H9 (cell line): ENCODE data around the gene PIK3C3. TPM values are rescaled to one million over a fixed set of nuclear protein-coding genes. Genes with fewer than 3 reads are reported as not detected.

Source experiments
- DNase-seq: peaks from one replicate; pipeline ENCODE4 v3.0.0-alpha.2; 2017
- H2AFZ ChIP-seq: one replicate; pipeline ENCODE4 v1.6.1; 2013; ENCODE audit warnings: mild to moderate bottlenecking, low read length, control low read depth, moderate library complexity
- H2AK5ac ChIP-seq: 2 replicates; pipeline ENCODE4 v1.6.1; 2013; ENCODE audit warnings: low read length, control low read depth, mixed read lengths; ENCODE audit not compliant: insufficient read length
- H2BK120ac ChIP-seq: one replicate; pipeline ENCODE4 v1.6.1; 2013; ENCODE audit warnings: low read depth, mild to moderate bottlenecking, low read length, control low read depth, inconsistent platforms; ENCODE audit not compliant: poor library complexity, severe bottlenecking
- H2BK12ac ChIP-seq: 2 replicates; pipeline ENCODE4 v1.6.1; 2013; ENCODE audit warnings: low read length, control low read depth, mixed read lengths, low read depth; ENCODE audit not compliant: insufficient read length
- H2BK15ac ChIP-seq: 2 replicates; pipeline ENCODE4 v1.6.1; 2013; ENCODE audit warnings: low read depth, low read length, control low read depth
- H2BK20ac ChIP-seq: one replicate; pipeline ENCODE4 v1.6.1; 2013; ENCODE audit warnings: low read depth, mild to moderate bottlenecking, low read length, control low read depth, inconsistent platforms; ENCODE audit not compliant: poor library complexity, severe bottlenecking
- H2BK5ac ChIP-seq: 2 replicates; pipeline ENCODE4 v1.6.1; 2013; ENCODE audit warnings: low read length, control low read depth, mixed read lengths; ENCODE audit not compliant: insufficient read length
- H3K14ac ChIP-seq: 2 replicates; pipeline ENCODE4 v1.6.1; 2013; ENCODE audit warnings: low read length, control low read depth; ENCODE audit not compliant: insufficient read depth
- H3K18ac ChIP-seq: 2 replicates; pipeline ENCODE4 v1.6.1; 2013; ENCODE audit warnings: low read depth, mild to moderate bottlenecking, mixed read lengths, low read length, control low read depth; ENCODE audit not compliant: insufficient read length
- H3K23ac ChIP-seq: 2 replicates; pipeline ENCODE4 v1.6.1; 2013; ENCODE audit warnings: low read length, control low read depth, mixed read lengths, low read depth; ENCODE audit not compliant: insufficient read length
- H3K23me2 ChIP-seq: 2 replicates; pipeline ENCODE4 v1.6.1; 2013; ENCODE audit warnings: low read depth, mild to moderate bottlenecking, mixed read lengths, low read length, control low read depth; ENCODE audit not compliant: insufficient read length, poor library complexity, severe bottlenecking
- H3K27ac ChIP-seq: 2 replicates; pipeline ENCODE4 v1.5.1; 2013; ENCODE audit warnings: low read length, control low read depth, mixed read lengths, low read depth; ENCODE audit not compliant: insufficient read length
- H3K27me3 ChIP-seq: 2 replicates; pipeline ENCODE4 v1.6.1; 2013; ENCODE audit warnings: low read length, control low read depth, inconsistent platforms; ENCODE audit not compliant: insufficient read depth
- H3K4ac ChIP-seq: 2 replicates; pipeline ENCODE4 v1.6.1; 2013; ENCODE audit warnings: low read depth, mild to moderate bottlenecking, control low read depth, inconsistent platforms, low read length, moderate library complexity
- H3K4me1 ChIP-seq: 2 replicates; pipeline ENCODE4 v1.6.1; 2013; ENCODE audit warnings: low read length, control low read depth, inconsistent platforms; ENCODE audit not compliant: insufficient read depth
- H3K4me2 ChIP-seq: 2 replicates; pipeline ENCODE4 v1.6.1; 2013; ENCODE audit warnings: low read length, control low read depth, mixed read lengths; ENCODE audit not compliant: insufficient read length, insufficient read depth
- H3K56ac ChIP-seq: 2 replicates; pipeline ENCODE4 v1.6.1; 2013; ENCODE audit warnings: low read depth, mild to moderate bottlenecking, mixed read lengths, low read length, control low read depth; ENCODE audit not compliant: insufficient read length
- H3K79me1 ChIP-seq: 2 replicates; pipeline ENCODE4 v1.6.1; 2013; ENCODE audit warnings: low read depth, mild to moderate bottlenecking, moderate library complexity, low read length, control low read depth, inconsistent platforms; ENCODE audit not compliant: insufficient read depth, poor library complexity, severe bottlenecking
- H3K79me2 ChIP-seq: 2 replicates; pipeline ENCODE4 v1.6.1; 2013; ENCODE audit warnings: low read length, control low read depth, inconsistent platforms; ENCODE audit not compliant: insufficient read depth
- H3K9ac ChIP-seq: 2 replicates; pipeline ENCODE4 v1.6.1; 2013; ENCODE audit warnings: low read length, control low read depth, mixed read lengths; ENCODE audit not compliant: insufficient read length; ENCODE audit errors: extremely low read depth
- H3K9me3 ChIP-seq: one replicate; pipeline ENCODE4 v1.6.1; 2013; ENCODE audit warnings: low read depth, low read length, inconsistent platforms; ENCODE audit not compliant: control insufficient read depth
- H3T11ph ChIP-seq: one replicate; pipeline ENCODE4 v1.6.1; 2013; ENCODE audit warnings: mild to moderate bottlenecking, low read length, control low read depth, inconsistent platforms
- H4K20me1 ChIP-seq: one replicate; pipeline ENCODE4 v1.6.1; 2013; ENCODE audit not compliant: control insufficient read depth, insufficient read length, insufficient read depth
- H4K5ac ChIP-seq: 2 replicates; pipeline ENCODE4 v1.6.1; 2013; ENCODE audit warnings: low read depth, mild to moderate bottlenecking, mixed read lengths, low read length, control low read depth; ENCODE audit not compliant: insufficient read length
- H4K8ac ChIP-seq: replicated peaks from 2 replicates; pipeline ENCODE4 v1.6.1; 2013; ENCODE audit warnings: low read length, control low read depth, mixed read lengths, low read depth; ENCODE audit not compliant: insufficient read length
- H4K91ac ChIP-seq: 2 replicates; pipeline ENCODE4 v1.6.1; 2013; ENCODE audit warnings: low read depth, mild to moderate bottlenecking, moderate library complexity, mixed read lengths, low read length, control low read depth; ENCODE audit not compliant: insufficient read length
- H3K27ac Mint-ChIP-seq, 3 experiments: 2 replicates in 2 of 3; 3 replicates in 1 of 3; pipeline ENCODE4 v1.8.0; 2020 to 2021; ENCODE audit warnings: mixed read lengths in 3 of 3, mild to moderate bottlenecking in 1 of 3, moderate library complexity in 1 of 3
- H3K27me3 Mint-ChIP-seq: 2 replicates; pipeline ENCODE4 v1.8.0; 2021; ENCODE audit warnings: low read depth, mild to moderate bottlenecking, moderate library complexity, mixed read lengths
- H3K36me3 Mint-ChIP-seq, 3 experiments: 2 replicates in 2 of 3; 3 replicates in 1 of 3; pipeline ENCODE4 v1.8.0; 2020 to 2021; ENCODE audit warnings: low read depth in 3 of 3, mixed read lengths in 3 of 3; ENCODE audit not compliant: insufficient read depth in 1 of 3
- H3K4me1 Mint-ChIP-seq, 2 experiments: 2 replicates each; pipeline ENCODE4 v1.8.0; 2020; ENCODE audit warnings: mixed read lengths in 2 of 2
- H3K4me3 Mint-ChIP-seq, 2 experiments: 2 replicates in 1 of 2; 3 replicates in 1 of 2; pipeline ENCODE4 v1.8.0; 2020 to 2021; ENCODE audit warnings: mild to moderate bottlenecking in 2 of 2, mixed read lengths in 2 of 2, moderate library complexity in 1 of 2
- H3K9me3 Mint-ChIP-seq, 2 experiments: 2 replicates in 1 of 2; 3 replicates in 1 of 2; pipeline ENCODE4 v1.8.0; 2020; ENCODE audit warnings: mild to moderate bottlenecking in 2 of 2, mixed read lengths in 2 of 2, moderate library complexity in 1 of 2
- WGBS: extraction: QIAGEN DNeasy Blood & Tissue Kit; methylation state at CpG from one replicate; pipeline ENCODE4 v1.1.7; 2013; ENCODE audit warnings: missing lambda C conversion rate, low lambda C conversion rate, mixed read lengths; ENCODE audit not compliant: insufficient read length; ENCODE audit errors: extremely low coverage; 5-methylcytosine and 5-hydroxymethylcytosine counted together
- total RNA-seq: library from RNA; stranded (reverse); gene quantifications from 2 replicates; pipeline ENCODE4 v1.2.1, GENCODE V29; 2021
- TF ChIP-seq, protein P1 (sequence below): fragments of 200-600 bp; sonication (generic); conservative IDR thresholded peaks from 3 replicates; pipeline ENCODE4 v1.8.0; 2021; ENCODE audit warnings: antibody characterized with exemption, mild to moderate bottlenecking

PIK3C3 gene
- total RNA-seq, 1 experiment from 2014 or later: 48.8 TPM

DNA sequence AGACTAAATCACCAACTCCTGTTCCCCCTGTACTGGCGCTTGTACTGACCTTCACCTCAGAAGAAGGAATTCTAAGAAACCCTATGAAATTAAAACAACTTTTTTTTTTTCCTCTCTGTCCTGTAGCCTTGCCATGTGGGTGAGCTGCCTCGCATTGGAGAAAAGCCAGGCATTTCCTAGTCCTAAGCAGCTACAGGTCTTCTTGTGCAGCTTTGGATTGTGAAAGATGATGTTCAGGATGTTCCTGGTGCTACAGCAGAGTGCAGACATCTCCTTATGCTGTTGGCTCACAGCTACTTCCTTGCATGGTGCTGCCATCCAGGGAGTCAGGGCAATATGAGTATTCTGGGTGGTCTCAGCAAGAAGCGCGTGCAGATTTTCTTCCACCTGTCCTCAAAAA is 11.9 kb downstream of the PIK3C3 start:
- Histone ChIP-seq H4K91ac (no peak overlapping the region), H3K18ac (no peak overlapping the region), H3K4ac (no peak overlapping the region), H2BK20ac (no peak overlapping the region), H3K27me3 (no peaks in the 10 kb centered on the region), H2BK15ac (no peak overlapping the region), H3K79me1 (peaks cover 4% of the 10 kb centered on the region), H3T11ph (no peak overlapping the region), H4K8ac (no peak overlapping the region), H2AFZ (no peak overlapping the region), H4K20me1 (no peaks in the 10 kb centered on the region), H3K9ac (no peak overlapping the region), H3K23ac (no peak overlapping the region), H2BK120ac (no peak overlapping the region), H3K4me1 (no peaks in the 10 kb centered on the region), H2AK5ac (no peak overlapping the region), H3K56ac (no peak overlapping the region), H3K9me3 (no peaks in the 10 kb centered on the region), H3K23me2 (no peaks in the 10 kb centered on the region), H2BK5ac (no peak overlapping the region), H2BK12ac (no peak overlapping the region), H3K4me2 (no peak overlapping the region), H3K79me2 (0 out of 2 replicates have a peak, but pooled peaks cover 2% of the 10 kb centered on the region), H3K14ac (no peak overlapping the region), H3K27ac (no peak overlapping the region), H4K5ac (no peak overlapping the region)
- H3K4me3 Mint-ChIP-seq: no peak overlapping the region
- H3K27ac Mint-ChIP-seq: peak overlapping the region in 1 of 3 experiments; percentile 78; a peak in 1 of 7 replicates
- TF ChIP-seq, protein P1, sequence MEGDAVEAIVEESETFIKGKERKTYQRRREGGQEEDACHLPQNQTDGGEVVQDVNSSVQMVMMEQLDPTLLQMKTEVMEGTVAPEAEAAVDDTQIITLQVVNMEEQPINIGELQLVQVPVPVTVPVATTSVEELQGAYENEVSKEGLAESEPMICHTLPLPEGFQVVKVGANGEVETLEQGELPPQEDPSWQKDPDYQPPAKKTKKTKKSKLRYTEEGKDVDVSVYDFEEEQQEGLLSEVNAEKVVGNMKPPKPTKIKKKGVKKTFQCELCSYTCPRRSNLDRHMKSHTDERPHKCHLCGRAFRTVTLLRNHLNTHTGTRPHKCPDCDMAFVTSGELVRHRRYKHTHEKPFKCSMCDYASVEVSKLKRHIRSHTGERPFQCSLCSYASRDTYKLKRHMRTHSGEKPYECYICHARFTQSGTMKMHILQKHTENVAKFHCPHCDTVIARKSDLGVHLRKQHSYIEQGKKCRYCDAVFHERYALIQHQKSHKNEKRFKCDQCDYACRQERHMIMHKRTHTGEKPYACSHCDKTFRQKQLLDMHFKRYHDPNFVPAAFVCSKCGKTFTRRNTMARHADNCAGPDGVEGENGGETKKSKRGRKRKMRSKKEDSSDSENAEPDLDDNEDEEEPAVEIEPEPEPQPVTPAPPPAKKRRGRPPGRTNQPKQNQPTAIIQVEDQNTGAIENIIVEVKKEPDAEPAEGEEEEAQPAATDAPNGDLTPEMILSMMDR: no peak
- H3K9me3 Mint-ChIP-seq: no peaks in the 10 kb centered on the region
- no peak for DNase-seq
- no peaks in the 10 kb centered on the region for H3K4me1 Mint-ChIP-seq
- no CpG with 5 or more reads among the region's 4 CpGs for WGBS
- H3K36me3 Mint-ChIP-seq: peaks cover 2 to 36% (median 28%) of the 10 kb centered on the region in 3 experiments; a peak in 6 of 7 replicates
- no peaks in the 10 kb centered on the region for H3K27me3 Mint-ChIP-seq
